GM12874 (cell line): Measurements from ENCODE around the gene DAB2IP.

Experiments used
- TF ChIP-seq, protein P1 (sequence below): IDR thresholded peaks from 2 replicates; pipeline ENCODE4 v1.5.1; 2011; ENCODE audit warnings: low read depth, mild to moderate bottlenecking, control low read depth, low read length, moderate library complexity; ENCODE audit not compliant: insufficient read depth

Gene DAB2IP

DNA sequence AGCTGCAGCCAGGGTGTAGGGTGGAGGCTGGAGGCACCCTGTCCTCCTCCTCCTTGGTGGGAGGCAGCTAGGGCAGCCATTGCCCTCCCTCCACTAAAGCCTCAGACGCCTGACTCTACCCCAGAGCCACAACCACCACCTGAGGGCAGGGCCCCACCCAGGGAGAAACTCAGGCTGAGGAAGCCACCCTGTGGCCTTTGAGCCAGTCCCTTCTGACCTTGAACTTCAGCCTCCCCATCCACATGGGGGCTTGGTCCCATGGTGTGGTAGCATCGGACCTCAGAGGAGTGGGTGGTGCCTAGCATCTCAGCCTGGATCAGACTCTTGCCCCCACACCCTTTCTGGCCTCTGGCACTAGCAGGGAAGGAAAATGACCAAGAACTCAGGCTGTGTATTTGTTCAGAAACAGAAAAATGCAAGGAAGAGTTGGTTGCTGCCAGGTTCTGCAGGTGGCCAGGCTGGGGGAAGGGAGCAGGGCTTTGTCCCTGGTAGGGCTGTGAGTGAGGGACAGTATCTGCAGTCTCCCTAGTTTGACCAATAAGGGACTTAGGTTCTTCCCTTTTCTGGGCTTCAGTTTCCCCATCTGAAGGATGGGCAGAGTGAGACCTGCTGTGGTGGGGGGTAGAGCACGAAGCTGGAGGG is 3.2 kb downstream of the DAB2IP start:
- TF ChIP-seq, protein P1, sequence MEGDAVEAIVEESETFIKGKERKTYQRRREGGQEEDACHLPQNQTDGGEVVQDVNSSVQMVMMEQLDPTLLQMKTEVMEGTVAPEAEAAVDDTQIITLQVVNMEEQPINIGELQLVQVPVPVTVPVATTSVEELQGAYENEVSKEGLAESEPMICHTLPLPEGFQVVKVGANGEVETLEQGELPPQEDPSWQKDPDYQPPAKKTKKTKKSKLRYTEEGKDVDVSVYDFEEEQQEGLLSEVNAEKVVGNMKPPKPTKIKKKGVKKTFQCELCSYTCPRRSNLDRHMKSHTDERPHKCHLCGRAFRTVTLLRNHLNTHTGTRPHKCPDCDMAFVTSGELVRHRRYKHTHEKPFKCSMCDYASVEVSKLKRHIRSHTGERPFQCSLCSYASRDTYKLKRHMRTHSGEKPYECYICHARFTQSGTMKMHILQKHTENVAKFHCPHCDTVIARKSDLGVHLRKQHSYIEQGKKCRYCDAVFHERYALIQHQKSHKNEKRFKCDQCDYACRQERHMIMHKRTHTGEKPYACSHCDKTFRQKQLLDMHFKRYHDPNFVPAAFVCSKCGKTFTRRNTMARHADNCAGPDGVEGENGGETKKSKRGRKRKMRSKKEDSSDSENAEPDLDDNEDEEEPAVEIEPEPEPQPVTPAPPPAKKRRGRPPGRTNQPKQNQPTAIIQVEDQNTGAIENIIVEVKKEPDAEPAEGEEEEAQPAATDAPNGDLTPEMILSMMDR, result no peak

DNA sequence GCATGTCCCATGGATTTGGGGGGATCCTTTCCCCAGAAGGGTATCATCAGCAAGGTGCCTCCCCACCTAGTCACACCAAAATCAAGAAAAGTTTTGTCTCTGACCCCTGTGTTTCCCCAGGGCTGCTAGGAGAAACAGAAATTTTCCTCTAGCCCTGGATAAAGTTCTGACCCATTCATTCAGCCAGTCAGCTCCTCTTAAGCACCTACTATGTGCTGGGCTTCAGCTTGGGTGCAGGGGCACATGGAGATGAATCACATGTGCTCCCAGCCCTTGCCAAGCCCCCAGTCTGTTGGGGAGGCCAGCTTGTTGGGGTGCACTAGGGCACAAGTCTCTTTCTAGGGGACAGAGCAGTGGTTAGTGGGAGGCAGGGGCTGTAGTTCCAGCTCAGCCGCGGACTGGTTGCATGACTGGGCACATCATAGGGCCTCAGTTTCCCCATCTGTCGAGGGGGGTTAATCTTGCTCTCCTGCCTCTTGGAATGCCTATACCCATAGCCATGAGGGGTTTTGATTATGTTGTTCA is 3.9 kb downstream of the DAB2IP start:
- TF ChIP-seq, protein P1, result no peak

- TF ChIP-seq, protein P1, result no peak
These were observed 5.6 kb downstream of the DAB2IP start for GRCh38 chr9:121656941-121657470.

- TF ChIP-seq, protein P1, result no peak
These were observed 6.7 kb downstream of the DAB2IP start for GRCh38 chr9:121658166-121658565.

DNA sequence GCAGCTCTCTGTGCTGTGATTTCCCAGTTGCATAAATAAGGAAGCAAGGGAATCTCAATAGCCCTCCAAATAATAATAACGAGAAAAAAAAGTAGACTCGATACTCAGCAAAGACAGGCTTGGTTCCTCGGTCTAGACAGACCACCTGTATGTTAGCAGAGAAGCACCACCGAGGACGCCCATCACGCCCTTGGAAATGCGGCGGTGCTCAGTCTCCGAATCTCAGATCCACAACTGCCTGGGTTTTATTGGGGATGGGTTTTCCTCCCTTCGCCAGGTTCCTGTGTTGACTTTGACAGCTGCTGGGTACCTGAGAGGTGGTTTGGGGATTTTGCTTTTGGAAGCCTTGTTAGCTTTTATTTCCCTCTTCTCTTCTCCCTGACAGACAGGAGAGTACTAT is 7.2 kb downstream of the DAB2IP start:
- TF ChIP-seq, protein P1, result no peak

- TF ChIP-seq, protein P1, result no peak
These were observed 8.9 kb downstream of the DAB2IP start for GRCh38 chr9:121660367-121660766.

DNA sequence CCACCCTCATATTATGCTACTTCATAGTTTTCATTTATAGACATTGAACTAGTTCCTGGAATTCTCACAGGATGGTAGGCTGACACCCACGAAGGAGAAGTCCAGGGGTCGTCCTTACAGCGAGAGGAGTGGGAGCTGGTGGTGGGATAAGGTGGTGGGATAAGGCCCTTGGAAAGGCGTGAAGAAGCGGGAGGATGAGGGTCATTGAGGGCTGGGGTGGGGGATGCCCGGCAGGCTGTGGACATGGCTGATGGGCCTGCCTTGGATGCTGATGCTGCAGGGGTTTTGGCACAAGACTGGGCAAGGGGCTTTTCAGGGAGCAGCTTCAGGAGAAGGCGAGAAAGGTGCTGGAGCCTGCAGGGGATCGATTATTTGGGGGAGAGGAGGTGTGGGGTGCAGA is 9.4 kb downstream of the DAB2IP start:
- TF ChIP-seq, protein P1, result no peak
